HG02798 (cell line): ENCODE results near the gene TMEM182.
A peak's percentile ranks its signal among the peaks of the same experiment; 100 is the strongest.

ENCODE experiments used
- ATAC-seq: cut with Tn5 transposase; IDR thresholded peaks from one replicate; pipeline ENCODE4 v1.9.1; 2021; ENCODE audit warnings: mild to moderate bottlenecking; ENCODE audit not compliant: unreplicated experiment, poor library complexity

TMEM182 gene

GRCh38 chr2:102761763-102762162, at the start of gene TMEM182:
Gene TMEM182 (plus strand): TSS chr2:102762031. CDS start chr2:102762218, 187 bp downstream.
- no peak for ATAC-seq

- ATAC-seq: no peak
Observed at GRCh38 chr2:102717308-102718018, 44.4 kb upstream of the TMEM182 start.

- ATAC-seq: no peak
Observed at GRCh38 chr2:102718387-102719316, 43.2 kb upstream of the TMEM182 start.

GRCh38 chr2:102724016-102724490, 37.8 kb upstream of the TMEM182 start:
- no peak for ATAC-seq

- no peak for ATAC-seq
Observed at GRCh38 chr2:102724553-102724952, 37.3 kb upstream of the TMEM182 start.

- no peak for ATAC-seq
Observed at GRCh38 chr2:102726128-102727087, 35.4 kb upstream of the TMEM182 start.

GRCh38 chr2:102735416-102736109, 26.3 kb upstream of the TMEM182 start:
- ATAC-seq: no peak

- peak; percentile 24 for ATAC-seq
Observed at GRCh38 chr2:102736110-102736409, 25.8 kb upstream of the TMEM182 start.

GRCh38 chr2:102736410-102737409, 25.1 kb upstream of the TMEM182 start:
- peak; percentile 97 for ATAC-seq

- peak; percentile 30 for ATAC-seq
Observed at GRCh38 chr2:102737431-102737830, 24.4 kb upstream of the TMEM182 start.

- no peak for ATAC-seq
Observed at GRCh38 chr2:102743259-102743658, 18.6 kb upstream of the TMEM182 start.

- no peak for ATAC-seq
Observed at GRCh38 chr2:102748107-102748506, 13.7 kb upstream of the TMEM182 start.

GRCh38 chr2:102749938-102750337, 11.9 kb upstream of the TMEM182 start:
- ATAC-seq: peak; percentile 80

GRCh38 chr2:102753563-102754159, 8.2 kb upstream of the TMEM182 start:
- ATAC-seq: peak; percentile 57

GRCh38 chr2:102754456-102755145, 7.2 kb upstream of the TMEM182 start:
- no peak for ATAC-seq

GRCh38 chr2:102755284-102755683, 6.5 kb upstream of the TMEM182 start:
- ATAC-seq: no peak

GRCh38 chr2:102758439-102758838, 3.4 kb upstream of the TMEM182 start:
- no peak for ATAC-seq

- ATAC-seq: no peak
Observed at GRCh38 chr2:102764083-102764482, 2.3 kb downstream of the TMEM182 start.
